Heart left ventricle (tissue), 13 donors: Measurements from ENCODE around the gene HERC3.

Experiments
- POLR2A ChIP-seq, 2 donors: fragments of 450-650 bp; IDR thresholded peaks; one replicate each; pipeline ENCODE4 v1.6.1; 2017; ENCODE audit warnings: antibody characterized with exemption in 2 of 2, mild to moderate bottlenecking in 2 of 2, moderate library complexity in 2 of 2
- TF ChIP-seq, protein P1 (sequence below), 12 donors: fragments of 200-600 bp; sonication (generic) in 4 of 12; IDR thresholded peaks; one replicate each; pipeline versions ENCODE4 v1.5.0 to v1.8.0; 2018 to 2022; ENCODE audit warnings: antibody characterized with exemption in 12 of 12, mild to moderate bottlenecking in 5 of 12
- donor health status: ischemic (EF 13 %, LVEDD 7.1; RV severe dilation, severe dysfunction).
- donor health status: DM: no; HTN: yes; CAD: no.
- donor health status: DM: no; HTN: no; CAD: no.
- donor health status: ischemic (EF 25% LVEDD 6.9; RV normal size, moderate dysfunction).
- donor health status: ischemic (EF 25% LVEDD 5.7; RV mildly dilated, moderate dysfunction).
- donor health status: ischemic (EF 35%, LVEDD 5.7; RV mildly dilated, moderate dysfunction).
- donor health status: nonischemic (EF 11% LVEDD 7.7; RV severe dilation, severe dysfunction).
- donor health status: DM: yes; HTN: yes; CAD: no.
- donor health status: PGD.
- donor health status: ischemic (EF 29% LVEDD 5.4; RV normal size, mild dysfunction).
- donor health status: nonischemic (EF 23%, LVEDD 6.1; RV moderate dilation, normal function).

DNA sequence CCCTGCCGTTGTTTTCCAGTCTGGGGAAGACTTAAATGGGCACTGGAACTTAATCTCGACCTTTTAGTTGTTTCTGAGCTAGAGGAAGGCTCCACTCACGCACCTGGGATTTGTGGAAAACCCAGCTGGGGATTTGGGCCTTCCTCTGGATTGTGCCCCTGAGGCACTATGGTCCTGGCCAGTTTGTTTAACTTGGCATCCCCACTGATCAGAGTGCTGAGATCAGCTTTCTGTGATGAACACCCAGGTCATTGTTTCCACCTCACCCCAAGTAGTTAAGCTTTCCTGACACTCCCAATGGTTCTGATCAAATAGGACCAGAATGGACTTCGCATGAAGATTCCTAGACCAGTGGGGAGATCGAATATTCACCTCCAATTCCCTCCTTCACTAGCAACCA lies 125.8 kb downstream of the HERC3 start:
- TF ChIP-seq, protein P1, sequence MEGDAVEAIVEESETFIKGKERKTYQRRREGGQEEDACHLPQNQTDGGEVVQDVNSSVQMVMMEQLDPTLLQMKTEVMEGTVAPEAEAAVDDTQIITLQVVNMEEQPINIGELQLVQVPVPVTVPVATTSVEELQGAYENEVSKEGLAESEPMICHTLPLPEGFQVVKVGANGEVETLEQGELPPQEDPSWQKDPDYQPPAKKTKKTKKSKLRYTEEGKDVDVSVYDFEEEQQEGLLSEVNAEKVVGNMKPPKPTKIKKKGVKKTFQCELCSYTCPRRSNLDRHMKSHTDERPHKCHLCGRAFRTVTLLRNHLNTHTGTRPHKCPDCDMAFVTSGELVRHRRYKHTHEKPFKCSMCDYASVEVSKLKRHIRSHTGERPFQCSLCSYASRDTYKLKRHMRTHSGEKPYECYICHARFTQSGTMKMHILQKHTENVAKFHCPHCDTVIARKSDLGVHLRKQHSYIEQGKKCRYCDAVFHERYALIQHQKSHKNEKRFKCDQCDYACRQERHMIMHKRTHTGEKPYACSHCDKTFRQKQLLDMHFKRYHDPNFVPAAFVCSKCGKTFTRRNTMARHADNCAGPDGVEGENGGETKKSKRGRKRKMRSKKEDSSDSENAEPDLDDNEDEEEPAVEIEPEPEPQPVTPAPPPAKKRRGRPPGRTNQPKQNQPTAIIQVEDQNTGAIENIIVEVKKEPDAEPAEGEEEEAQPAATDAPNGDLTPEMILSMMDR (IDR thresholded peaks at IDR 0.05), result no peak
- TF ChIP-seq POLR2A (IDR thresholded peaks at IDR 0.05), result no peak
